Subcutaneous abdominal adipose tissue (tissue), 5 donors: ENCODE data around the gene PBX4.
A peak's percentile ranks its signal among the peaks of the same experiment; 100 is the strongest.

Experiments used
- H3K27ac ChIP-seq: one replicate; pipeline ENCODE4 v1.7.0; 2013; ENCODE audit warnings: low read depth, mild to moderate bottlenecking, inconsistent platforms, low read length, moderate library complexity
- H3K27me3 ChIP-seq, 5 donors: one replicate each; pipeline ENCODE4 v1.7.0; 2013; ENCODE audit warnings: low read length in 5 of 5, inconsistent platforms in 1 of 5; ENCODE audit not compliant: control insufficient read depth in 5 of 5, insufficient read depth in 4 of 5
- H3K36me3 ChIP-seq, 5 donors: one replicate each; pipeline ENCODE4 v1.7.0; 2013; ENCODE audit warnings: low read length in 5 of 5; ENCODE audit not compliant: control insufficient read depth in 5 of 5, insufficient read depth in 5 of 5
- H3K4me1 ChIP-seq, 5 donors: one replicate each; pipeline ENCODE4 v1.7.0; 2013; ENCODE audit warnings: low read length in 5 of 5, mild to moderate bottlenecking in 3 of 5, moderate library complexity in 1 of 5; ENCODE audit not compliant: control insufficient read depth in 5 of 5, insufficient read depth in 5 of 5
- H3K4me3 ChIP-seq, 5 donors: one replicate each; pipeline ENCODE4 v1.7.0; 2013; ENCODE audit warnings: low read length in 5 of 5, low read depth in 1 of 5
- H3K9ac ChIP-seq, 5 donors: one replicate each; pipeline ENCODE4 v1.7.0; 2013; ENCODE audit warnings: low read length in 5 of 5, mild to moderate bottlenecking in 4 of 5, moderate library complexity in 3 of 5
- H3K9me3 ChIP-seq, 5 donors: one replicate each; pipeline ENCODE4 v1.7.0; 2013; ENCODE audit warnings: low read length in 5 of 5; ENCODE audit not compliant: control insufficient read depth in 5 of 5
- donor health status: healthy.
- donor health status: healthy.
- donor health status: healthy.
- donor health status: healthy.
- donor health status: healthy.

PBX4 gene

DNA sequence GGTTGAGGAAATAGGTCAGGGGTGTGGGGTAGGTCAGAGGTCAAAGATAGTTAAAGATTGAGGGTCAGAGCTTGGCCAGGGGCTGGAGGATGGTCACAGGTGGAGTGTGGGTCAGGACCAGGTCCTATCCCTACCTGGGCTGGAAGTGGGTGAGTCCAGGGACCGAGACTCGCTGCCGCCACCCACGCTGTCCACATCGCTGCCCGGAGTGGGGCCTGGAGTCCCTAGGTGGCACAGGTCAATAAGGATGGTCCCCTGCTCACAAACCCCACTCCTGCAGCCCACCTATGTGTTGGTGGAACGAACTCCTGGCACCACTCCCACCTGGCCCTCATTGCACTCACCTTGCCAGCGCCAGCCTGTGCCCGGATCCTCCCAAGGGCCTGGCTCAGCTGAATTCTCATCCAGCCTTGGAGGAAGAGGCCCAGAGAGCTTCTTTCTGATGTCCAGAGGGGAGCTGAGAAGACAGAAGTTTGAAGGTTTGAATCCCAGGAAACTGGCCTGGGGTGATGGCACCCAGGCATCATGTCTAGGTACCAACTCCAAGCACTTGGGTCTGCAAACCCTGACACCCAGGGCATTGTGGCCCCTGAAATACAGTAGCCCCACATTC lies 18.2 kb upstream of the PBX4 start:
- peaks cover 0 to 70% (median 34%) of the 10 kb centered on the region in 5 donors for H3K36me3 ChIP-seq
- no peaks in the 10 kb centered on the region for H3K9me3 ChIP-seq
- H3K4me1 ChIP-seq = peaks cover 0 to 1% (median 0%) of the 10 kb centered on the region in 5 donors
- H3K27ac ChIP-seq = no peak overlapping the region
- no peak overlapping the region for H3K4me3 ChIP-seq
- H3K27me3 ChIP-seq = no peaks in the 10 kb centered on the region
- no peak overlapping the region for H3K9ac ChIP-seq

DNA sequence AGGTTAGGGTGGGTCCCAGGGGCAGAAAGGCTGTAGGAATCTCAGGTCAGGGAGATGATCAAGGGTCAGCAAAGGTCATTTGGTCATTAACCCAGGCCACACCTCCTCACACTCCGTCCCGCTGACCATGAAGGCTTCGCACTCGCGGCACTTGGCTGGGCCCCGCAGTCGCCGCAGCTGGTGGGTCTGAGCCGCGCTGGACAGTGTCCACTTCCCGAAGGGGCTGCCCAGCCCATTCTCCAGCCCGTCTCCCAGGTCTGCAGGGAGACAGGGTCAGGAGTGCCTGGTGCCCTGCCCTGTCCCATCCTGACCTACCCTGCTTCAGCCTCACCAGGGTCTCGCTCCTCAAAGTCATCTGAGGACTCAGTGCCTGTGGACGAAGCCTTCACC lies 16.8 kb upstream of the PBX4 start:
- H3K9ac ChIP-seq = no peak overlapping the region
- H3K27ac ChIP-seq = no peak overlapping the region
- peaks cover 0 to 71% (median 36%) of the 10 kb centered on the region in 5 donors for H3K36me3 ChIP-seq
- no peak overlapping the region for H3K4me3 ChIP-seq
- no peaks in the 10 kb centered on the region for H3K27me3 ChIP-seq
- no peaks in the 10 kb centered on the region for H3K4me1 ChIP-seq
- H3K9me3 ChIP-seq = no peaks in the 10 kb centered on the region

DNA sequence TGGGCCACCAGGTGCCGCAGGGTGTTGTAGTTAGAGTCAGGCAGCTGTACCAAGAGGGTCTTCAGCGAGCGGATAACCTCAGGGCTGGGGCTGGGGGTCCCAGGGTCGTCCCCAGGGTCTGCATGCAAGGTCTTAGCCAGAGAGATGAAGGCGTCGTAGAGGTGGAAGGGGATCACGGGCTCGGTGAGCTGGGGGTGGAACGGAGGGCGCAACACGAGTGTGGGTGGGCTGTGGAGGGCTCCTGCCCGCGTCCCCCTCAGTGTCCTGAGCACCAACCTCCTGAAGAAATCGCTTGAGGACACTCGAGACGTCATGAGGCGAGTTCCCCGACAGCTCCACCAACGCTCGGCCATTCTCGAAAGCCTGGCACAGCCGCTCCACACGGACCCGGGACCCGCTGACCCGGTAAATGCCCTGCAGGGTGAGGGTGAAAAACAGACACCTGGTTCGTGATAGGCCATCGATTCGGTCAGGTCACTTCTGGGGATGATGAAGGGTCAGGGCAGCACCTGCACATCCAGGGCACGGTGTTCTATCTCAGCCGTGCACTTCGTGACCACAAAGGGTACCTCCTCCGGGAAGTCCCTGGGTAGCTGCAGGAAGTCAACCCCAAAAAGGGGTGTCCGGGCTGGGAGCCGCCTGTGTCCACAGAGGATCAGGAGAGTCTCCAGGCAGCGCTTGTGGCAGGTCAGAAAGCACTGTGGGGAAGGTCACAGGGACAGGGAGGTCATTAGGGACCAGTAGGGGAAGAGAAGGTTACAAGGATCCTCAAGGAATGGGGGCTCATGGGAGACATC lies 16.2 kb upstream of the PBX4 start:
- no peaks in the 10 kb centered on the region for H3K4me1 ChIP-seq
- H3K4me3 ChIP-seq = no peak overlapping the region
- H3K27me3 ChIP-seq = no peaks in the 10 kb centered on the region
- no peak overlapping the region for H3K9ac ChIP-seq
- H3K9me3 ChIP-seq = no peaks in the 10 kb centered on the region
- peaks cover 0 to 68% (median 36%) of the 10 kb centered on the region in 5 donors for H3K36me3 ChIP-seq
- no peak overlapping the region for H3K27ac ChIP-seq

DNA sequence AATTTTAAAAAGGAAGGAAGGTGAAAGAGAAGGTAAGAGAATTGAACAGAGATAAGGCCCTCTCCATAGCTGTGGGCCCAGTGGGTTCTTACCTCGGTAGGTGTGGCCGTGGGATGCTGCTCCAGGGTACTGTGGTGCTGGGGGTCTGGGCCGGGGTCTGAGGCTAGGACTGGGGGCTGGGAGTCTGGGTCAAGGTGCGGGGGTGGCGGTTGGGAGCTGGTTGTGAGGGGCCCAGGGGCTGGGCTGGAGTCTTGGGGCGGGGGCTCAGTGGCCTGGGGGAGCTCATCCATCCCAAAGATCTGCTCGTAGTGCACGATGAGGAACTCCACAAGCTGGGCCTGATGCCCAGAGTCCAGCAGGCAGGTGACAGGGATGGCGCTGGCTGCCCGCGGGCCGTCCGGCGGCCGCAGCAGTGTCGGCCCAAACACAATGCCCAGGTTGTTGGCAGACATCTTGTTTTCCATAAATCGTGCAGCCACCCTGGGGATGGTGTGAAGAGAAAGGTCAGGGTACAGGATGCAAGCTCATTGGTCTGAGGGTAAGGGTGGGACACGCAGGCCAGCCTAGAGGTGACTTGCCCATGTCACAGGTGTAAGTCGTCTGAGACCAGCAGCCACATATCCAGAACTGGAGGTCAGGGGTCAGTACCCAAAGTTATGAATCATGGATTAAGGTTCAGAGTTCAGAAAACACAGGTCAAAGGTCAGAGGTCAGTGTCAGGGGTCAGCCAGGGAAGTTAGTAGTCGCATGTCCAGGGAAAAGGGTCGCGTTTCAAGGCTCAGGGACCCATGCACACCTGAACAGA lies 15.4 kb upstream of the PBX4 start:
- Histone ChIP-seq H3K27ac (no peak overlapping the region), H3K9ac (no peak overlapping the region), H3K9me3 (no peaks in the 10 kb centered on the region), H3K27me3 (no peaks in the 10 kb centered on the region), H3K4me1 (peaks cover 0 to under 1% (median 0%) of the 10 kb centered on the region in 5 donors), H3K4me3 (no peak overlapping the region), H3K36me3 (peaks cover 0 to 63% (median 36%) of the 10 kb centered on the region in 5 donors)

DNA sequence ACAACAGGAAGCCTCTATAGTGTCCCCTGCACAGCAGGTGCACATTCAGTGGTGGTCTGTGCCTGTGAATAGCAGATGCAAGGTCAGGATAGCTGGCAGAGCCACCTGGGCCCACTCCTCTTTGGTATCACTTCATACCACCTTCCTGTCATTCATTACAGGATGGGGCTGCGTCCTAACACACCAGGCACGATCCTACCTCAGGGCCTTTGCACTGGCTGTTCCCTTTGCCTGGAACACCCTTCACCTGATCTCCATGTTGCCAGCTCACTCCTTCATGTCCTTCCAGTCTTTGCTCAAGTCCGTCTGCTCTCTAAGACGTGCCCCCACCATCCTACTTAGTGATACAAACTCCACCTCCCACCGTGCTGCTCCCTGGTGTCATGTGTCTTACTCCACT lies 14.2 kb upstream of the PBX4 start:
- Histone ChIP-seq H3K36me3 (peaks cover 0 to 53% (median 30%) of the 10 kb centered on the region in 5 donors), H3K9ac (no peak overlapping the region), H3K27ac (no peak overlapping the region), H3K27me3 (no peaks in the 10 kb centered on the region), H3K9me3 (no peaks in the 10 kb centered on the region), H3K4me1 (peaks cover 0 to 13% (median 10%) of the 10 kb centered on the region in 5 donors), H3K4me3 (no peak overlapping the region)

DNA sequence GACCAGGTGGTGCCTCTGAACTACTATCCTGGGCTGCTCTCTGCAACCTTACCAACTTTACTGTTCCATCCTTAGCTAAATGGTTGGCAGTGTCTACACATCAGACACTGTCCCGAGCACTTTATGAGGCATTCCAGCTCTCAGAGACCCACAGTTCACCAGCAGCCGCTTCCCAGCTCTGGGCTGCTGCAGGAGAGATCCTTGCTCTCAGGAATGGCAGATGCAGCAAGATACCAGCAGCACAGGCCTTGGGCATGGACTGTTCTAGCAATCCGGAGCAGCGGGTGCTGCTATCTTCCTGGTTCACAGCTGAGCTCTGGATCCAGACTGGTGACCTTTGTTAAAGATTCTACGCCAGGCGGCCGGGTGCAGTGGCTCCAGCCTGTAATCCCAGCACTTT lies 12.9 kb upstream of the PBX4 start:
- Histone ChIP-seq H3K4me3 (no peak overlapping the region), H3K36me3 (peaks cover 0 to 42% (median 27%) of the 10 kb centered on the region in 5 donors), H3K9me3 (no peaks in the 10 kb centered on the region), H3K9ac (no peak overlapping the region), H3K27me3 (peaks cover 0 to 8% (median 0%) of the 10 kb centered on the region in 5 donors), H3K27ac (no peak overlapping the region), H3K4me1 (peaks cover 2 to 19% (median 13%) of the 10 kb centered on the region in 5 donors)

DNA sequence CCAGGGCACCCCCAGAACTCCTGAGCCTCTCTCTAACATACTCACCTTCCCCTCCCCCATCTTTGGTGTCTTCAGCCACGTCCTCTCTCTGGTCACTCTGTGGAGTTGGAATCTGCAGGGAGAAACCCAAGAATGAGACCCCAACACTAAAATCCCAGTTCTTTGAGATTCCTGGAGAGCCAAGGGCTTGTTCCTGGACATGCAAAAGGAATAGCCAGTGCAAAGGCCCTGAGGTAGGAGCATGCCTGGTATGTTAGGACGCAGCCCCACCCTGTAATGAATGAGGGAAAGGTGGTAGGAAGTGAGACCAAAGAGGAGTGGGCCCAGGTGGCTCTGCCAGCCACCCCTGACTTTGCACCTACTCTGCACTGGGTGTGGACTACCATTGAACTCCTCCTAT lies 11.9 kb upstream of the PBX4 start:
- H3K36me3 ChIP-seq = peaks cover 0 to 36% (median 25%) of the 10 kb centered on the region in 5 donors
- no peak overlapping the region for H3K9ac ChIP-seq
- no peaks in the 10 kb centered on the region for H3K9me3 ChIP-seq
- no peak overlapping the region for H3K4me3 ChIP-seq
- no peak overlapping the region for H3K27ac ChIP-seq
- H3K4me1 ChIP-seq = peaks cover 2 to 19% (median 13%) of the 10 kb centered on the region in 5 donors
- H3K27me3 ChIP-seq = peaks cover 0 to 8% (median 0%) of the 10 kb centered on the region in 5 donors

DNA sequence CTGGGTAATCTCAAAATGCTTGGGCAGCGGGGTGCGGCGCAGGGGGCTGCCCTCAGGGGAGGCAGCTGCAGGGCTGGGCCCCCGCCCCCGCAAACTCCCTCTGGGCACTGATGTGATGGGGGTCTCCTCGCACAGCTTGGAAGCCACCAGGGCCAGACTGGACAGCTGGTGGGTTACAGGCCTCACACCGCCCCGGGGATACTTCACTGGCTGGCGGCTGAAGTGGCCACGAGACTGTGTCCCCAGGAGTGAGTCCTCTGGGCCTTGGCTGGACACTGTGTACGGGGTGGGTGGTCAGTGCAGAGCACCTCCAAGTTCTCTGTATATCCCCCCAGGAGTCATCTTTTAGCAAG lies 11.6 kb upstream of the PBX4 start:
- Histone ChIP-seq H3K4me1 (peaks cover 2 to 19% (median 13%) of the 10 kb centered on the region in 5 donors), H3K4me3 (no peak overlapping the region), H3K9me3 (no peaks in the 10 kb centered on the region), H3K9ac (no peak overlapping the region), H3K27me3 (peaks cover 0 to 8% (median 0%) of the 10 kb centered on the region in 5 donors), H3K36me3 (peaks cover 0 to 32% (median 21%) of the 10 kb centered on the region in 5 donors), H3K27ac (no peak overlapping the region)

DNA sequence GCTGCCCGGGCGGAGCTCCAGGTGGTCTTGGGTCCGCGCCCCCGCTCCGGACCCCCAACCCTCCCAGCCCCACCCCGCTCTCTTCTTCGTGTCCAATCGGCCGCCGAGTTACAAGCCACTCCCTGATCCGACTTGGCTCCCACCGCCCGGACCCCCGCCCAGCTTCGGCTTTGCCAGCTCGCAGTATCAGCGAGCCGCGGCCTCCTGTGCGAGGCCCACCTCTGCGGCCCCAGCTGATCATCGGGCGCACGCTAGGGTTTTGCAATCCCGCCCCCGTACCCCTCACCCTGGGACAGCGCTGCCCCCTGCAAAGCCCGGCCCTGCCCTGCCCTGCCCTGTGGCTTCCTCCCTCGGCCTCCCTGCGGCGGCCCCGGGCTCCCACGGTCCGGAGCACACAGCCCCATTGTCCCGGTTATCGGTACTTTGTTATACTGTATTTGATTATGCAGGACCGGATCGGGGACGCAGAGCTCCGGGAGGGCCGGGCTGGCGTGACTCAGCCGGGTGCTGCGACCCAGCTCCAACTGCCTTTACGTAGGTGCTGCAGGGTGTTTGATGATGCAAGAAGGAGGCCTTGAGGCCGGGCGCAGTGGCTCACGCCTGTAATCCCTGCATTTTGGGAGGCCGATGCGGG lies 10.1 kb upstream of the PBX4 start:
- H3K27me3 ChIP-seq = peaks cover 0 to 8% (median 0%) of the 10 kb centered on the region in 5 donors
- H3K4me3 ChIP-seq = peak overlapping the region in 2 of 5 donors; percentile 34 to 66
- H3K9ac ChIP-seq = peak overlapping the region in 2 of 5 donors; percentile 35 to 53
- H3K27ac ChIP-seq = no peak overlapping the region
- H3K9me3 ChIP-seq = no peaks in the 10 kb centered on the region
- H3K4me1 ChIP-seq = peaks cover 2 to 19% (median 13%) of the 10 kb centered on the region in 5 donors
- H3K36me3 ChIP-seq = peaks cover 0 to 23% (median 7%) of the 10 kb centered on the region in 5 donors
